Activated CD4-positive, CD25-positive, alpha-beta regulatory T cell treated with anti-CD3 and anti-CD28 coated beads, Interleukin-2, amount 50 U/mL, for 72 hours (primary cell): ENCODE results near the gene EIF5A2.
A peak's percentile ranks its signal among the peaks of the same experiment; 100 is the strongest.
"Not testable (repeated sequence)": the region's sequence is repeated elsewhere in the genome, so short reads cannot be mapped to it uniquely, and the experiment has no call there.

Source experiments
- DNase-seq: peaks from one replicate; pipeline ENCODE4 v3.0.0; 2021

The EIF5A2 gene

GRCh38 chr3:170908235-170909116 is at the start of gene EIF5A2:
TSS of gene EIF5A2 (minus strand) at chr3:170908637. CDS start at chr3:170907806, 831 bp downstream.
- DNase-seq = peak; percentile 94

- no peak for DNase-seq
Measured at GRCh38 chr3:170956647-170957046, 48.2 kb upstream of the EIF5A2 start.

- no peak for DNase-seq
Measured at GRCh38 chr3:170953736-170954135, 45.3 kb upstream of the EIF5A2 start.

GRCh38 chr3:170953229-170953628 is 44.8 kb upstream of the EIF5A2 start:
- DNase-seq = no peak

GRCh38 chr3:170949211-170949610 is 40.8 kb upstream of the EIF5A2 start:
- DNase-seq = no peak

- no peak for DNase-seq
Measured at GRCh38 chr3:170947018-170947769, 38.8 kb upstream of the EIF5A2 start.

GRCh38 chr3:170942011-170942410 is 33.6 kb upstream of the EIF5A2 start:
- no peak for DNase-seq

GRCh38 chr3:170941551-170941950 is 33.1 kb upstream of the EIF5A2 start:
- DNase-seq = no peak

GRCh38 chr3:170933039-170933438 is 24.6 kb upstream of the EIF5A2 start:
- not testable (repeated sequence) for DNase-seq

- not testable (repeated sequence) for DNase-seq
Measured at GRCh38 chr3:170923553-170923952, 15.1 kb upstream of the EIF5A2 start.

GRCh38 chr3:170918715-170919114 is 10.3 kb upstream of the EIF5A2 start:
- DNase-seq = no peak

GRCh38 chr3:170914690-170915089 is 6.3 kb upstream of the EIF5A2 start:
- DNase-seq = no peak

- DNase-seq = no peak
Measured at GRCh38 chr3:170914212-170914611, 5.8 kb upstream of the EIF5A2 start.

- DNase-seq = no peak
Measured at GRCh38 chr3:170911051-170911450, 2.6 kb upstream of the EIF5A2 start.

- DNase-seq = no peak
Measured at GRCh38 chr3:170910542-170910941, 2.1 kb upstream of the EIF5A2 start.

- no peak for DNase-seq
Measured at GRCh38 chr3:170909129-170909903, 879 bp upstream of the EIF5A2 start.

- no peak for DNase-seq
Measured at GRCh38 chr3:170907637-170908234, 701 bp downstream of the EIF5A2 start.

GRCh38 chr3:170905862-170906261 is 2.6 kb downstream of the EIF5A2 start:
- no peak for DNase-seq

- no peak for DNase-seq
Measured at GRCh38 chr3:170903123-170903522, 5.3 kb downstream of the EIF5A2 start.

GRCh38 chr3:170899455-170899854 is 9.0 kb downstream of the EIF5A2 start:
- DNase-seq = no peak

- no peak for DNase-seq
Measured at GRCh38 chr3:170897978-170898377, 10.5 kb downstream of the EIF5A2 start.

- DNase-seq = not testable (repeated sequence)
Measured at GRCh38 chr3:170897199-170897598, 11.2 kb downstream of the EIF5A2 start.

- no peak for DNase-seq
Measured at GRCh38 chr3:170896781-170897180, 11.7 kb downstream of the EIF5A2 start.
